Measurements from ENCODE around the gene OR4D5.

The OR4D5 gene

DNA sequence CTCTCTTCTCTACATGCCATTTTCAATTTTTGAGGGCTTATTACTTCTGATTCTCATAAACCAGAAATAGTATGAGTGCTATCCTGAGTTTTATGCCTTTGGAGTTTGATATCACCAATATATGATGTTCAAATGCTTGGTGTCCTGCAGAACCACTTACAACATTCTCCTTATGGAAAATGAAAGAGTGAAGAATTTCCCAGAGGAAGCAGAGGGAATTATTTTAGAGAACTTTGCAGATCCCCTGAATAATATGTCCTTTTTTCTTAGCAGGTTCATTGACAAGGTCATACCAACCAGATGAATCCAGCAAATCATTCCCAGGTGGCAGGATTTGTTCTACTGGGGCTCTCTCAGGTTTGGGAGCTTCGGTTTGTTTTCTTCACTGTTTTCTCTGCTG lies at the start of gene OR4D5:
OR4D5 (plus strand) TSS at position 301 of the 400 bp plus-strand sequence; CDS start at position 301, 0 bp downstream.
- no peak for DNase-seq

DNA sequence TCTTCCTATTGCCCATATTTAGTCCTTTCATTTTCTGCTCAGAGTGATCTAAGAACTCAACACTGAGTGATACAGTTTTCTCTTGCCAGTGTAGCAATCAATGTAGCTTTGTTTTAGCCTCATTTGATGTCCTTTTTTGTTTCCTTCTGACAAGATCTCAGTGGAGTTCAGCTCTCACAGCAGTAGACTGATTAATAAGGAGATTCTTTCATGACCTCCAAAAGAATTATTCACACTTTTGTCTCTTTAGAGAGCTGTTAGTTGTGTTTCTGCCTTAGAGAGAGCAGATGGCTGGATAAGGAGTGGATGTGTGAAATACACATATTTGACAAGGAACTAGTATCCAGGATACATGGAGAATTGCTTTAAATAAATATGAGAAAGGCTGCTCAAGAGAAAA lies 47.4 kb upstream of the OR4D5 start:
- DNase-seq = no peak

DNA sequence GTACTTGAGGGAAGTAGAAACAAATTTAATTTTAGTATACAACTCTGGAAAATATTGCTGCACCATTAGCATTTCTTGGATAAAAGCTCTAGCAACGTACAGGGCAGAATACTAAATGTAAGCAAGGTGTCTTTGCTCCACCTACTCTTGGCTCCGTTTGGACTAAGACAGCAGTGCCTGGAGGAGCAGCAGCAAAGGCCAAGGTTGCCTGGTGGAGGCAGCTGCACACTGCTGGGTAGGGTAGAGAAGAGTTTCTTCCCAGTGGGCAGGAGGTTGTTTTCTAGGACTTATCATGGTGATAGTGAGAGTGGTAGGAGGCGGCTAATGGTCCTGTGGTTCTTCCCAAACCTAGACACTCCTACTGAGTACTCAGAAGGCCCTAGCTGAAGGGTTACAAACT lies 39.6 kb upstream of the OR4D5 start:
- no peak for DNase-seq

DNA sequence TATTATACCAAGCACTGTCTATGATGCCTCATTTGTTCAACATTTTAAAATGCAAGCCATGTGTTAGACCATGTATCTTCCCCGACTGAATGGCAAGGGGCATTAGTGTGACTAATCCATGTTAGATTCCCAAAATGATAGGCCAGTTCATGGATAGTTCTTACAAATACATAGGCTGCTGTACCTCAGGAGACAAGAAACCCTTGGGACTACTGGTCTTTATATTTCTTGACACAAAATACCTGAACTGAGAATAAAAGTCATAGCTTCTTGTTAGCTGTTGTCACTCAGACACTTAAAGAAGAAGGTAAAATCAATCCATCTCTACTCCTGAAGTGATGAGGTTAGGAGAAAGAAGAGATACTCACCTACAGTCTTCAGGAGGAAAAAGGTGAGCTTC lies 37.5 kb upstream of the OR4D5 start, which contains the start of gene OR8D4:
OR8D4 (plus strand) TSS at position 301 of the 400 bp plus-strand sequence. CDS start 4,265 bp downstream, outside the sequence.
- no peak for DNase-seq

DNA sequence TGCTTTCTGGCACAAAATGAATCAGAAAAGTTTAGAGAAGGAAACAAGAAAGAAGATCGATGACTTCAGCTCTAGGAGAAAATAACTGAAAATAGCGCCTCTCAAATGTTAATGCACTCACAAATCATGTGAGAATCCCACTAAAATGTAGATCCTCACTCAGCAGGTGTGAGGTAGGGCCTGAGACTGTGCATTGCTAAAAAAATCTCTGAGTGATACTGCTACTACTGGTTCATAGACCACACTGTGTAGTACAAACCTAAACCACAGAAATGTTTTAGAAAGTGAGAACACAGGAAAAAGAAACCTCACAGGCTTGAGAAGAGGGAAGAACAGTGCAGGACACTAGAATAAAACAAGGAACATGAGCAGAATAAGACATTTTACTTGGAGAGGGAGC lies 35.5 kb upstream of the OR4D5 start:
- no peak for DNase-seq

DNA sequence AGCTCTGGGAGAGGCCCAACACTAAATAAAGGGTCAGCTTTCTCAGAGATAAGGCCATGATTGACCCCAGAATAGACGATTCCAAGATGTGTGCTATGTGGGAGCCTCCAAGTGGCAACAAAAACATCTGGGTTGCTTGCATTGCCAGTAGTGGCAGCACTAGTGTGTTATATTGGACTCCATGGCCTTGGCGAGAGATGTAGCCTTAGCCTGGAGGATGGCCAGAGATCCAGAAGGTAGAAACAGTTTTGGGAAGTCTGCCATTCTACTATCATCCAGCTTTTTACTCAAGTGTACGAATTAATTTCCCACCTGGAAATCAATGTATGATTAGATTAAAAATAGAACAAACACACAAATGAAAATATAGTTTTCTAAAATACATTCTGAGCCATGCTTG lies 34.5 kb upstream of the OR4D5 start:
- no peak for DNase-seq

DNA sequence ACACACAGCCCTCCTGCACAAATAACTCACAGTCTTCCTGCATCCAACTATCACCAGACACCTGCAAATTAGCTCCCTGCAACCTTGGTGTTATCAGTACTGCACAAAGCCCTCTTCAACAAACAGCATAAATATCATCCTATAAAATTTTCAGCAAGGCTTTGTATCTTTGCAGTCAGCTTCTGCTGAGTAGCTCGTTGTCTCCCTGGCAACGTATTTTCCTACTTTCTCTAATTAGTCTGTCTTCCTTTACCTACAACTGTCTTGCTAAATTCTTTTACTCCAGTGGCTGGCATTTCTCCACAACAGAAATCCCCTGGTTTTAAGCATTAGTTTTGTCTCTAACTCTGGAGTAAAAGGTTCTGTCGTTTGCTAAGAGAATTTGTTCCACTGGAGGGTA lies 33.6 kb upstream of the OR4D5 start:
- DNase-seq = no peak

DNA sequence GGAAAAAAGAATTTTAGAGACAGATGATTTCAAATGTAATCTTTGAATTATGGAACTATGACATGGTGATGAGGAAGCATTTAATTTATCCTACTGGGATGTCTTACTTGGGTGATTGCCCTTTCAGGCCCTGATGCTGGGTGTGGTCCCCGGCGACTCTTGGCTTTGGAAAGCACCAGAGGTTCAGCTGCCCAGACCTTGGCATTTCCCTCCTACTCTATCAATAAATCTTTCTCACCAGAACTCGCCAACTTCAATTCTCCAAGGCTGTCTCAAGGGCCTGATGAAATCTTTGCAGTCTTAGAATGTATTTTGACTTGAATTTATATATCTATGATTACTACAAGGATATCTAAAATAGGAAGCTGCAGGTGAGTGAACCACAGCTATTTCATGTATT lies 18.5 kb upstream of the OR4D5 start:
- no peak for DNase-seq

DNA sequence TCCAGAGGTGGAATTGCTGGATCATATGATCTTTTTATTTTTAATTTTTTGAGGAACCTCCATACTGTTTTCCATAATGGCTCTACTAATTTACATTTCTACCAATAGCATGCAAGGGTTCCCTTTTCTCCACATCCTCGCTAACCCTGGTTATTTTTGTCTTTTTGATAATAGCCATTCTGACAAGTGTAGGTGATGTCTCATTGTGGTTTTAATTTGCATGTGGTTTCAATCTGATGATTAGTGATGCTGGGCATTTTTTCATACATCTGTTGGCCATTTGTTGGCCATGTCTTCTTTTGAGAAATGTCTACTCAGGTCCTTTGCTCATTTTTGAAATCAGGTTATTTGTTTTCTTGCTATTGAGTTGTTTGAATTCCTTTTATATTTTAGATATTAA lies 15.4 kb upstream of the OR4D5 start:
- DNase-seq = no peak

DNA sequence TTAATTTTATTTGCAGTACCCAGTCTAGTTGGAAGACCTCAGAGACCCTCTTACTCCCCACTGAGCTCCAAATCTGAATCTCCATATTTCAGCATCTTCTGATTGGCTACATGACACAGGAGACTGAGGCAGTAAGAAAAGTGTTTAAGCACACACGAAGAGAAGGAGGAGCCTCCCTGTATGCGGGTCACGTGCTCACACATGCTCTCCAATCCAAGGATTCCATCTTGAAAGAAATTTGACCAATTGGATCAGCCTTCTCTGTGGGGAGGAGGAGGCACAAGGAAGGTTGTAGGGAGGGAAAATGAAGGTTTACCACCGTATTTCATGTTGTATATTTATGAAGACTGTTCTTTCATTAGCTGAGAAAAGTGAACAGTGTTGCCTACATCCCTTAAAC lies 3.0 kb downstream of the OR4D5 start:
- DNase-seq = no peak

DNA sequence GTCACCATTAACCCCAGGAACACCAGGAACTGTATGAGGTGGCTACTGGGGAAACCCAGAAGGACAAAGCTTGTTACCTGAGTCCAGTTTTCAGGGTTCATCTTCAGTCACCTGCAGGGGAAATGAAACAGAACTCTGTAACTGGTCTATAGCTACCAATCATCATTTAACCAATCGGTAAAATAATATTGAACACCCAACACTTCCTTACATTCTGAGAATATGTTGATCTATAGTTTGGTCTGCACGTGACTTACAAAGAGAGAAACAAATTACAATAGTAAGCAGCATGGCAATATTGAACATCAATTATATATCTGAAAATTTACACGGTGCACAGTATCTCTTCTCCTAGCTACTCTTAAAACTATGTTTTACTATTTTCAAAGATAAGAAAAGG lies 4.3 kb downstream of the OR4D5 start, which contains the start of gene OR6T1:
OR6T1 (minus strand) TSS at position 101 of the 400 bp plus-strand sequence; CDS start at position 101, 0 bp downstream.
- DNase-seq = no peak

DNA sequence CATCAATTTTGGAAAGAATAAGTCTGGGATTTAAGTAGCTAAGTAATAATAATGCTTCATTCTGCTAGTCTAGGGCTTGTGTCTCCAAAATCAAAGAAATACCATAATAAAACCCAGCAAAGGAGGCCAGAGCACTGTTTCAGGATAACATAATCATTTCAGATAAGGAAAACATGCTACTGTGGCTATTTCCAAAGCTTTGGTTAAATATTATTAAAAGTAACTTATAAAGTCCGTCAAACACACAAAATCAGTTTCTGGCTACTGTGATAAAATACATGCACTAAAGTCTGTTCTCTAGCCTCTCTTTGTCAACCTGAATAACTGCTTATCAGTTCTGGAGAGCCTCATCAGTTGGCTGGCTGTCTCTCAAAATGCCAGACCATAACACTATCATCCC lies 5.7 kb downstream of the OR4D5 start:
- no peak for DNase-seq

DNA sequence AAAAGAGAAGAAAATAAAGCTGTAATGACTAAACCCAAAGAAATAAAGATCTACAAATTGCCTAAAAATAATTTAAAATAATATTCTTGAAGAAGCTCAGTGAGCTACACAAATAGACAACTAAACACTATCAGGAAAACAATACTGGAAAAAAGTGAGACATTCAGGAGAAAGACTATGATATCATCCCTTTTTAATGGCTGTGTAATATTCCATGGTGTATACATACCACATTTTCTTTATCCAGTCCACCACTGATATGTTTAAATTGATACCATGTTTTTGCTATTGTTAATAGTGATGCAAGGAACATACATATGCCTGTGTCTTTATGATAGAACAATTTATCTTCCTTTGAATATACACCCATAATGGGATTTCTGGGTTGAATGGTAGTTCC lies 17.3 kb downstream of the OR4D5 start:
- no peak for DNase-seq

DNA sequence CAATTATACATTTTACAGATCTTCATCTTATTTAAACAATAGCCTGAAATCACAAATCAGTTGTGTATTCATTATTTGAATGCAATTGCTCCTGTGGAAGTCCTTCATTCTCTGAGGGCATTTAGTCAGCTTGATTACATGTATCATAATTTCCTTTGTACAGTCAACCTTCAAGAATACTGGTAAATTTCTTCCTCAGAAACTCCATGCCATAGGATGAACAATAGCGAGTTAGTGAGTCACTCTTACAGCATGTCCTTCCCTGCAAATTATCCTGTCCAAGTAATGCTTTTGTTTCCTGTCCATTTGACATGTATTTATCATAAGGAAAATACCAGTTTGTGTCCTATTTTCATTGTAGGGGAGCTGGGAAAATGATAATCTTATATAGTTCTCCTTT lies 34.4 kb downstream of the OR4D5 start:
- no peak for DNase-seq

DNA sequence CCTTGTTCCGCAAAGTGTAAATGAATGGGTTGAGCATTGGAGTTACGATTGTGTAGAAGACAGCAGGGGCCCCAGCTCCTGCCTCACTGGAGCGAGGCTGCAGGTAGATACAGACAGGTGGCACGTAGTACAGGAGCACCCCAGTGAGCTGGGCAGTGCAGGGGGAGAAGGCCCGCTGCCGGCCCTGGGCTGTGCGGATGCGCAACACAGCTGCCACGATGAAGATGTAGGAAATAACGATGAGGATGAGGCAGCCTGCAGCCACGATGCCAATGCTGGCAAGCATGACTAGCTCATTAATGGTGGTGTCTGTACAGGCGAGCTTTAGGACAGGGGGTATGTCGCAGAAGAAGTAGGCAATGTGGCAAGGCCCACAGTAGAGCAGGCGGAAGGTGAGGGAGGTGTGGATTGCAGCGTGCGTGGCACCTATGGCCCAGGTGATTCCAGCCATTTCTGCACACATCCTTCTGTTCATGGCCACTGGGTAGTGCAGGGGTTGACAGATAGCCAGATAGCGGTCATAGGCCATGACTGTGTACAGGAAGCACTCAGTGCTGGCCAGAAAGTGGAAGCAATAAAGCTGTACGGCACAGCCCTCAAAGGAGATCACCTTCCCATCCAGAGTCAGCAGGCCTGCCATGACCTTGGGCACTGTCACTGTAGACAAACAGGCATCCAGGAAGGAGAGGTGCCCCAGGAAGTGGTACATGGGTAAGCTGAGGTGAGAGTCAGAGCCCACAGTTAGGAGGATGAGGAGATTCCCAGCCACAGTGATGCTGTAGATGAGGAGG lies 37.5 kb downstream of the OR4D5 start:
- no peak for DNase-seq

DNA sequence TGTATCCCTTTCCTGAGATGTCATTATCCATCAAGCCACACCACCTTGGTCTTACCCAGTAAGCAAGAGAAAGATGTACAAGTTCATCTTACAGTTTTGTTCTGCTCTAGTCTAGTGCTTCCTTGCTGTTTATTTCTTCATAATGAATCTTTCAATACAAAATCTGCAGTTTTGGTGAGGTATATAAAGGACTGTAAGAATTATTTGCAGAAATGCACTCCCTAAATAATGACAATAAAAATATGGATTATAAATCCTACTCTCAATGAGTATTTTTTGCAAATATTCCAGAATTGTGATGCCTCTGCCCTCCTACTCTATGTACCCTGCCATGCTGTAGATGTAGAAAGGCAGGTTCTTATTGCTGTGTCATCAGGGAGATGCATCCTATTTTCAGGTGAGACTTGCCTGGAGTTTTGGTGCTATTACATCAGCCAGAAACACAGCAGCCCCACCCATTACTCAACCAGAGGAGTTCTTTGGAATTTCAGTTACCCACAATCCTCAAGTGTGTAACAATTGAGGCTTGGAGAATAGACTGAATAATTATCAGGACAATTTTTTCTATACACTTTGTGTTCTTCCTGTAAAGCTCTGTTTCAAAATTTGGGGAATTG lies 38.4 kb downstream of the OR4D5 start, which contains the start of gene OR10S1:
OR10S1 (minus strand) TSS at position 51 of the 617 bp plus-strand sequence. CDS start 117 bp downstream, outside the sequence.
- DNase-seq = no peak

DNA sequence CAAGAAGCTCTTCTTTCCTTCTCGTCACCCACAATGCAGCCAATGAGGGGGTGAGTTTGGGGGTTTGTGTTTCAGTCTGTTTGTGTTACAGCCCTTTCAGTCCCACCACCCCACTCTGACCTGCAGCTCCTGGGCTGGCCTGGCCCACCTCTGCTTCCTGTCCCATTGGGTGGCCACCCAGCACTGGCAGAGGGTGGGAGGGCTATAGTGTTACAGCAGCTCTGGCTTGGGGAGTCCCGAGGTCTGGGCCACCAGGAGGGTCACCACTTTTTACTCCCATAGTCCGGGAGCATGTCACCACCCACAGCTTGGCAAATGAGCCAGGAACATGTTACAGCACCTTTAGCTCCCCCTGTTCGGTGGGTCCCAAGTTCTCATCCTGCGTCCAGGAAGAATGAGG lies 39.9 kb downstream of the OR4D5 start:
- no peak for DNase-seq
